HTR-8/SVneo (cell line): ENCODE measurements around the gene MUC2.

ENCODE experiments used
- DNase-seq: peaks from one replicate; pipeline ENCODE4 v3.0.0; 2011; ENCODE audit warnings: low spot score, mixed read lengths; ENCODE audit not compliant: insufficient read length
- FAIRE-seq: peaks from 2 replicates; lab custom pipeline; 2011; peaks lifted over from hg19 to GRCh38; lab: Jason Lieb, UNC

Gene MUC2

GRCh38 chr11:1049911-1050580 is 24.6 kb upstream of the MUC2 start:
- FAIRE-seq (peak; percentile 20), DNase-seq (no peak)

DNA sequence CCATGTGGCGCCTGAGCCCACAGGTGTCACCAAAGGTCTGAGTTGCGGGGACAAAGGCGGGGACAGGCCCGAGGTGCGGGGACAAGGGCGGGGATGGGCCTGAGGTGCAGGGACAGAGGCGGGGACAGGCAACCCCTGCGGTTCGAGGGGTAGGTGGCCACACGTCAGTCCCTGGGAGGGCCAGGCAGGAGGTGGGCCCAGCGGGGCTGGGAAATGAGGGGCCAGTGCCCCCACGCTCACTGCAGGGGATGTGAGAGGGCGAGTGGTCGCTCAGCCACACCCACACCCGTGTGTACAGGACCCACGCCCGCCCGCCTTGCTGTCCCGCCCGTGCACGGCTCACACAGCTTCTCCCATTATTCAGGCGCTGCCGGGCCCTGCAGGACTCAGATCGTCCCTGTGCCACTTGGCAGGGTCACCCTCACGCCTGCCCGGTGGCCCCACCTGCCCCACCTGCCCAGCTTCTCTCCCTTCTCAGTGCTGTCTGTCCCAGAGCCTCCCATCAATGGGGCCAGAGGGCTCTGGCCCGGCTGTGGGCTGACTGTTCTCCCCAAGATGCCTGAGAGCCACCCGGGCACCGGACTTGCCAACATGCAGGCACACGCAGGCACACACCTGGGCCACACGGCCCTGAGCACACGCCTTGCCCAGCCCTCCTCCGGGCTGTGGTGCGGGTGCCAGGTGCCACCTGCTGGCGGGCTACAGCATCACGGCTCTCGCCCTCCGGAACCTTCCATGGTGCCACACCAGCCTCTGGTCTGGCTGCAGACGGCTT is 23.9 kb upstream of the MUC2 start:
- DNase-seq (peak; percentile 78), FAIRE-seq (peak; percentile 36)

GRCh38 chr11:1051356-1052132 is 23.1 kb upstream of the MUC2 start:
- FAIRE-seq (no peak), DNase-seq (no peak)

GRCh38 chr11:1052133-1053011 is 22.3 kb upstream of the MUC2 start:
- DNase-seq (no peak), FAIRE-seq (no peak)

- DNase-seq (no peak), FAIRE-seq (no peak)
Measured at GRCh38 chr11:1053121-1053901, 21.4 kb upstream of the MUC2 start.

DNA sequence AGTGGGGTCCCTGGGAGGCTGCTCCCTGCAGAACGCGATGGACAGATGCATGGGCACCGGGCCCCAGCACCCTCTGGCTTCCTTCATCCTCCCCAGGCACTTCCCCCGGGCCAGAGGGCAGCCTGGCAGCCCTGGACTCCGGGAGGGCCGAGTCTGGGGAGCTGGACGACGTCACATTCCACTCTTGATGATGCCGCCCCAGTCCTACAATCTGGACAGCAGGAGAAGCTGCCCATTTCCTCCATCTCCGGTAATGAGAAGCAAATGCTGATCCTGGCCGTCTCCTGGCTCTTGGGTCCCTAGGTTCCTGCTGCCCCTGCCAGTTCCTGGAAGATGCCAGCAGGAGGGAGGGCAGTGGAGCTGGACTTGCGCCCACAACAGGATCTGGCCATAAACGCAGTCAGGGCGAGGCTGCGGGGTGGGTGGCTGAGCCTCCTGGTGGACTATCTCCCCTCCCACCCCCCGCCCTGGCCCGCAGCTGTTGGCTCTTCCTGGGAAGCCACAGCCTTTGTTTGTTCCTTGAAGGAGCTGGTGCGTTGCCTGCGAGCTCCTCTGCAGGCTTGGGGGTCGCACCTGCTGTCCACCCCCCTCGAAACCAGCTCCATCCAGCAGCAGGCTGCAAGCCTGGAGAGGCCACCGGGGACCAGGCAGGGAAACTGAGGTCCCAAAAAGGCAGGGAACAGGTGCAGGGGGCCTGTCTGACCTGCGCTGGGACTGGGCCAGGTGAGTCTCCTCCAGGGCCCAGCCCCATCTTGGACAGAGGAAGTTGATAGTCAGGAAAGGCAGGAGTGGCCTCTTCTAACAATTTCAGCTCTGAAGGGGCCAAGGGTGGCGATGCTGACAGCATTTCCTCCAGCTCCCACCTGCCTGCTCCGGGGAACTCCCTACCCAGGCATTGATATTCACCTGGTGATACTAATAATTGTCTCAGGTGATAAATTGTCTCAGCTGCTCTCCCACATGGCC is 20.2 kb upstream of the MUC2 start:
- FAIRE-seq = no peak
- no peak for DNase-seq

- DNase-seq (no peak), FAIRE-seq (no peak)
Measured at GRCh38 chr11:1055109-1055703, 19.5 kb upstream of the MUC2 start.

GRCh38 chr11:1055990-1056771 is 18.5 kb upstream of the MUC2 start:
- DNase-seq (no peak), FAIRE-seq (no peak)

- FAIRE-seq = no peak
- no peak for DNase-seq
Measured at GRCh38 chr11:1057806-1058205, 16.9 kb upstream of the MUC2 start.

- no peak for DNase-seq
- no peak for FAIRE-seq
Measured at GRCh38 chr11:1059759-1060158, 14.9 kb upstream of the MUC2 start.

DNA sequence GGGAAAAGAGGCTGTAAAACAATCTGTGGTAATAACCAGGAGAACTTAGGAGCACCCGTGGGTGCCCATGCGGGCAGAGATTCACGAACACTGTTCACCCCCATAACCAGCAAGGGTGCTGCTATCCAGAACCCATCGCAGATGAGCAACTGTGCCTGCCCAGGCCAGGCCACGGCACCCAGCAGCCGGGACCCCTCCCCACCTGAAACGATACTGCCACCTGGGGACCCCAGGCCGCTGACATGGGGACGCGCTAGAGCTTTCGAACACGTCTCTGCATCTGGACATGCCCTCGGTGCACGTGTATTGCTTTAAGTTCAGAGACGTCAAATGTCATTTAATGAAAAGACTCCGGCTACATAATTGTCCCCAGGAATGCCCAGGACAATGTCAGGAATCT is 14.3 kb upstream of the MUC2 start:
- no peak for FAIRE-seq
- DNase-seq = no peak

DNA sequence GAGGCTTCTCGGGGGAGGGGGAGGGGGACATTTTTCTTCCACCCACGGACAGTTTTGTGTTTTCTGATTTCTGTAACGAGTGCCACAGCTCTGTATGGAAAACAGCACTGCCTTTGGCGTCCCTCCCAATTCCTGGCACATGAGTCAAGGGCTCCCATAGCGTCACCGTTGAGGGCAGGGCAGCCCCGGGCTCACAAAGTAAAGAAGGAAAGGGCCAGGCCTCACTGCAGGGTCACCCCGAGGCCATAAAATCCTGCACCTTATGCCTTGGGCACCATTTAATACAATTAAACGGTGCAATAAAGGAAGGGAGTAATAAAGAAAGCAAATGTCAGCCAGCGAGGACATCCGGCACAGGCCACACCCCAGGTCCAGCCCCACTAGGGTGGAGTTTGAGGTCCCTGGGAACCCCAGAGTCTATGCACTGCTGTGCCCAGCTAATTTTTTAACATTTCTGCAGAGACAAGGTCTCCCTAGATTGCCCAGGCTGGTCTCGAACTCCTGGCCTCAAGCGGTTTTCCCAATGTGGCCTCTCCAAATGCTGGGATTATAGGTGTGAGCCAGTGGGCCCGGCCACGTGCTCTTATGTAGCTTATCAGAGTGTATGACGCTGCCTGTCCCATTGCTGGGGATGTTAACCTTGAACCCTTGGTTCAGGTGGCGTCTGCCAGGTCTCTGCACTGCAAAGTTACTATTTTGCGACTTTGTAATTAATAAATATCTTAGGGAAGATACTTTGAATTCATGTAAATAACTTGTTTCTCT is 13.6 kb upstream of the MUC2 start:
- FAIRE-seq (peak; percentile 74), DNase-seq (peak; percentile 78)

- FAIRE-seq = no peak
- DNase-seq = no peak
Measured at GRCh38 chr11:1062075-1062820, 12.4 kb upstream of the MUC2 start.

DNA sequence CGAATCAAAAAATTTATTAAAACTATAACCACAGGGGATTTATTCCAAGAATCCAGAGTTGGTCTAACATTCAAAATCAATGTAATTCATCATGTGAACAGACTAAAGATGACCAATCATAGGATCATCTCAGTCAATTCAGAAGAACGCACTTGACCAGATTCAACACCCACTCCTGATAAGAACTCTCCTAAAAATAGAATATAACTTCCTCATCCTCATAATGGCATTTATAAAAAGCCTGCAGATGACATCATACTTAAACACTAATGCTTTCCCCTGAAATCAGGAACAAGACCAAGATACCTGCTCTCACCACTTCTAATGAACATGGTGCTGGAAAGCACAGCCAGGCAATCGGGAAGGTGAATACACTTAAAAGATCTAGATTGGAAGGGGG is 10.5 kb upstream of the MUC2 start:
- DNase-seq (no peak), FAIRE-seq (no peak)

- FAIRE-seq (no peak), DNase-seq (no peak)
Measured at GRCh38 chr11:1067812-1068496, 6.7 kb upstream of the MUC2 start.
